K562 (cell line): Measurements from ENCODE around the gene GALE. TPM values are rescaled to one million over a fixed set of nuclear protein-coding genes. Genes with fewer than 3 reads are reported as not detected.
A peak's percentile ranks its signal among the peaks of the same experiment; 100 is the strongest.

ENCODE experiments used
- CXXC5 ChIP-seq: fragments of 250-450 bp; sonication (Bioruptor Pico); IDR thresholded peaks from 2 replicates; pipeline ENCODE4 v1.8.0; 2022; ENCODE audit warnings: inconsistent platforms, mild to moderate bottlenecking, moderate library complexity
- DEAF1 ChIP-seq: fragments of 450-650 bp; formaldehyde crosslinking; IDR thresholded peaks from 2 replicates; pipeline ENCODE4 v1.4.0; 2020; ENCODE audit warnings: mild to moderate bottlenecking, moderate library complexity
- E2F3 ChIP-seq: fragments of 250-450 bp; sonication (Bioruptor Pico); IDR thresholded peaks from 2 replicates; pipeline ENCODE4 v1.4.0; 2020; ENCODE audit warnings: mild to moderate bottlenecking
- HMG20B ChIP-seq: fragments of 250-450 bp; sonication (Bioruptor Pico); IDR thresholded peaks from 2 replicates; pipeline ENCODE4 v1.5.0; 2021; ENCODE audit warnings: mild to moderate bottlenecking
- MBD2 ChIP-seq: sonication (generic); IDR thresholded peaks from 2 replicates; pipeline ENCODE4 v1.6.1; 2016; ENCODE audit warnings: low read depth, borderline replicate concordance
- NFIC ChIP-seq: fragments of 450-650 bp; IDR thresholded peaks from 2 replicates; pipeline ENCODE4 v1.6.1; 2017; ENCODE audit warnings: mild to moderate bottlenecking, inconsistent platforms
- NRF1 ChIP-seq, 2 experiments: fragments of 450-650 bp; IDR thresholded peaks in 1 of 2; conservative IDR thresholded peaks in 1 of 2; 2 replicates each; pipeline ENCODE4 v1.6.1; 2014; ENCODE audit warnings: mild to moderate bottlenecking in 2 of 2
- SNRNP70 ChIP-seq: fragments of 200-400 bp; formaldehyde crosslinking; optimal IDR thresholded peaks from 2 replicates; pipeline ENCODE3; 2017; ENCODE audit warnings: low read depth, low read length
- SUPT5H ChIP-seq: fragments of 450-650 bp; IDR thresholded peaks from 2 replicates; pipeline ENCODE4 v1.6.1; 2016
- TAF1 ChIP-seq: IDR thresholded peaks from 2 replicates; pipeline ENCODE4 v1.6.1; 2011; ENCODE audit warnings: mild to moderate bottlenecking, low read length, moderate library complexity; ENCODE audit not compliant: insufficient read depth, control insufficient read depth, severe bottlenecking; ENCODE audit errors: extremely low read depth
- XRCC5 ChIP-seq: fragments of 200-400 bp; formaldehyde crosslinking; IDR thresholded peaks from 2 replicates; pipeline ENCODE4 v1.6.1; 2017; ENCODE audit warnings: low read depth, mild to moderate bottlenecking, low read length
- ZNF143 ChIP-seq: sonication (generic); formaldehyde crosslinking; IDR thresholded peaks from 2 replicates; pipeline ENCODE4 v1.9.0; 2022; ENCODE audit warnings: mild to moderate bottlenecking, missing genetic modification reagents
- polyA plus RNA-seq, 8 experiments: library from polyadenylated mRNA; depleted of rRNA in 4 of 8; stranded (reverse) in 5 of 8; unstranded in 3 of 8; fragments of >200 nt; fragmentation: Nextera tagmentation in 2 of 8; fragmentation: Illumina TruSeq in 1 of 8; extraction: Ambion mirVana in 2 of 8; extraction: Trizol in 1 of 8; gene quantifications; 2 replicates each; pipeline versions ENCODE4 v1.2.1 to v1.2.3, GENCODE V29; 2011 to 2014; ENCODE audit warnings: inconsistent platforms in 1 of 8, missing spikeins in 1 of 8
- total RNA-seq, 7 experiments: library from RNA; depleted of rRNA in 6 of 7; stranded (reverse); fragments of >200 nt in 6 of 7; fragmentation: Illumina TruSeq in 2 of 7; extraction: Trizol in 2 of 7; gene quantifications; 2 replicates each; pipeline versions ENCODE4 v1.2.1 to v1.2.3, GENCODE V29; 2011 to 2021; ENCODE audit warnings: low replicate concordance in 1 of 7
- TF ChIP-seq, protein P1 (sequence below): sonication (generic); formaldehyde crosslinking; IDR thresholded peaks from 2 replicates; pipeline ENCODE4 v1.9.0; 2022; ENCODE audit warnings: mild to moderate bottlenecking, missing genetic modification reagents
- TF ChIP-seq, protein P2 (sequence below): fragments of 450-650 bp; IDR thresholded peaks from 2 replicates; pipeline ENCODE4 v1.6.1; 2016; ENCODE audit warnings: borderline replicate concordance
- TF ChIP-seq, protein P3 (sequence below): fragments of 250-450 bp; sonication (Bioruptor Pico); IDR thresholded peaks from 2 replicates; pipeline ENCODE4 v1.4.0; 2020
- TF ChIP-seq, protein P4 (sequence below), 2 experiments: IDR thresholded peaks; 2 replicates each; pipeline ENCODE4 v1.6.1; 2011; ENCODE audit warnings: borderline replicate concordance in 1 of 2, control low read depth in 1 of 2, low read depth in 1 of 2, low read length in 1 of 2, mild to moderate bottlenecking in 1 of 2, mixed read lengths in 1 of 2, moderate library complexity in 1 of 2; ENCODE audit not compliant: insufficient read depth in 1 of 2, insufficient read length in 1 of 2, poor library complexity in 1 of 2, severe bottlenecking in 1 of 2; ENCODE audit errors: extremely low read depth in 1 of 2
- TF ChIP-seq, protein P5 (sequence below): fragments of 250-450 bp; sonication (Bioruptor Pico); IDR thresholded peaks from 2 replicates; pipeline ENCODE4 v1.5.0; 2021

The GALE gene
- total and polyA plus RNA-seq, 9 of the 15 experiments (the other 6 are each of a cell fraction or from before 2014, with no cell fraction given): 8.4 to 139 (median 88.3) TPM

DNA sequence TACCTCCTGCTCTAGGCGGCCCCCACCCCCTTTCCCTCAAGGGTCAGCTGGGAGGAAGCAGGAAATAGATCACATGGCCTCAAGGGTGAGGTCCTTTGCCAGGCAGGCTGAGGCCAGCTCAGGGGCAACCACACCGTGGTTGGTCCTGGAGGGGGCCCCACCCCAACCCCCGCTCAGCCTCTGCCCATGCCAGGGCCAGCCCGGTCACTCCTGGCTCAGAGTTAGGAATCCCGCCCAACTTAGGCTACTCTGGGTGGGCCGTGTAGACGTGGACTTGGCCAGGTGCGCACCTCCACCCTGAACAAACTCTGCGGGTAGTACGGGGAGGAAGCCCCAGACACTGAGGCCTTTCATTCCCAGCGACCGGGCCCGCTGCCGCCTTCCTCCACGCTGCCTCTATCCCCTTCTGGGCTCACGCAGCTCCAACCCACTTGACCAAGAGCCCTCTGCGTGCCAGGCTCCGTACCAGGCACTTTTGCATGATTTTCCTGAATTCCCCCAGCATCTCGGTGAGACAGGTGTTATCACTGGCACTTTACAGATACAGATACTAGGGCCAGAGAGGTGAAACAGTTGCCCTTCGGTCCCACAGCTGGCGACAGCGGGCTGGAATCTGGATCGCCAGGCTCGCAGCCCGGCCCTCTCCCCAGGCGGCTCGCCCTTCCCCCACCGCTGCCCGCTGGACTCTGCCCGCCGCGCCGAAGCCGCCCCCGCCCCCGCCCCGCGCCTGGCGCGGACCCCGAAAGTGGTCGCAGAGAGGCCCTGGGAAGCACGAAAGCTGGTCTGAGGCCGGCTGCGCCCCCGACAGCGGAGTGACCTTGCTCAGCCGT is 769 bp downstream of the GALE start (continued):
- 0 out of 2 replicates have a peak, but pooled peaks have one; percentile 36 for TF ChIP-seq XRCC5
- peak; percentile 27; the same call in 1 of the 2 replicates for TF ChIP-seq MBD2
- peak; percentile 62 for TF ChIP-seq TAF1
- TF ChIP-seq, protein P1, sequence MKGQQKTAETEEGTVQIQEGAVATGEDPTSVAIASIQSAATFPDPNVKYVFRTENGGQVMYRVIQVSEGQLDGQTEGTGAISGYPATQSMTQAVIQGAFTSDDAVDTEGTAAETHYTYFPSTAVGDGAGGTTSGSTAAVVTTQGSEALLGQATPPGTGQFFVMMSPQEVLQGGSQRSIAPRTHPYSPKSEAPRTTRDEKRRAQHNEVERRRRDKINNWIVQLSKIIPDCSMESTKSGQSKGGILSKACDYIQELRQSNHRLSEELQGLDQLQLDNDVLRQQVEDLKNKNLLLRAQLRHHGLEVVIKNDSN (CRISPR knock-in tag): peak; percentile 92
- TF ChIP-seq, protein P2, sequence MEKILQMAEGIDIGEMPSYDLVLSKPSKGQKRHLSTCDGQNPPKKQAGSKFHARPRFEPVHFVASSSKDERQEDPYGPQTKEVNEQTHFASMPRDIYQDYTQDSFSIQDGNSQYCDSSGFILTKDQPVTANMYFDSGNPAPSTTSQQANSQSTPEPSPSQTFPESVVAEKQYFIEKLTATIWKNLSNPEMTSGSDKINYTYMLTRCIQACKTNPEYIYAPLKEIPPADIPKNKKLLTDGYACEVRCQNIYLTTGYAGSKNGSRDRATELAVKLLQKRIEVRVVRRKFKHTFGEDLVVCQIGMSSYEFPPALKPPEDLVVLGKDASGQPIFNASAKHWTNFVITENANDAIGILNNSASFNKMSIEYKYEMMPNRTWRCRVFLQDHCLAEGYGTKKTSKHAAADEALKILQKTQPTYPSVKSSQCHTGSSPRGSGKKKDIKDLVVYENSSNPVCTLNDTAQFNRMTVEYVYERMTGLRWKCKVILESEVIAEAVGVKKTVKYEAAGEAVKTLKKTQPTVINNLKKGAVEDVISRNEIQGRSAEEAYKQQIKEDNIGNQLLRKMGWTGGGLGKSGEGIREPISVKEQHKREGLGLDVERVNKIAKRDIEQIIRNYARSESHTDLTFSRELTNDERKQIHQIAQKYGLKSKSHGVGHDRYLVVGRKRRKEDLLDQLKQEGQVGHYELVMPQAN: peak; percentile 71
- no peak for TF ChIP-seq DEAF1 (CRISPR knock-in tag)
- TF ChIP-seq SNRNP70: no peak
- peak; percentile 26 to 30; a peak in 1 of 4 replicates for TF ChIP-seq NRF1 (conservative IDR thresholded peaks at IDR 0.05 in 1 of 2, IDR thresholded peaks at IDR 0.05 in 1 of 2)
- TF ChIP-seq, protein P3, sequence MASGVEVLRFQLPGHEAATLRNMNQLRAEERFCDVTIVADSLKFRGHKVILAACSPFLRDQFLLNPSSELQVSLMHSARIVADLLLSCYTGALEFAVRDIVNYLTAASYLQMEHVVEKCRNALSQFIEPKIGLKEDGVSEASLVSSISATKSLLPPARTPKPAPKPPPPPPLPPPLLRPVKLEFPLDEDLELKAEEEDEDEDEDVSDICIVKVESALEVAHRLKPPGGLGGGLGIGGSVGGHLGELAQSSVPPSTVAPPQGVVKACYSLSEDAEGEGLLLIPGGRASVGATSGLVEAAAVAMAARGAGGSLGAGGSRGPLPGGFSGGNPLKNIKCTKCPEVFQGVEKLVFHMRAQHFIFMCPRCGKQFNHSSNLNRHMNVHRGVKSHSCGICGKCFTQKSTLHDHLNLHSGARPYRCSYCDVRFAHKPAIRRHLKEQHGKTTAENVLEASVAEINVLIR: no peak
- peak; percentile 80 for TF ChIP-seq SUPT5H
- peak; percentile 41; the same call in 1 of the 2 replicates for TF ChIP-seq NFIC
- TF ChIP-seq, protein P4, sequence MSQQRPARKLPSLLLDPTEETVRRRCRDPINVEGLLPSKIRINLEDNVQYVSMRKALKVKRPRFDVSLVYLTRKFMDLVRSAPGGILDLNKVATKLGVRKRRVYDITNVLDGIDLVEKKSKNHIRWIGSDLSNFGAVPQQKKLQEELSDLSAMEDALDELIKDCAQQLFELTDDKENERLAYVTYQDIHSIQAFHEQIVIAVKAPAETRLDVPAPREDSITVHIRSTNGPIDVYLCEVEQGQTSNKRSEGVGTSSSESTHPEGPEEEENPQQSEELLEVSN (IDR thresholded peaks at IDR 0.05; ENCODE audit: borderline replicate concordance in 1 of 2, extremely low read depth in 1 of 2, insufficient read depth in 1 of 2, insufficient read length in 1 of 2, low read depth in 1 of 2, low read length in 1 of 2, poor library complexity in 1 of 2, severe bottlenecking in 1 of 2): peak in 1 of 2 experiments; percentile 74
- peak; percentile 27; the same call in 1 of the 2 replicates for TF ChIP-seq E2F3 (CRISPR knock-in tag)
- TF ChIP-seq, protein P5, sequence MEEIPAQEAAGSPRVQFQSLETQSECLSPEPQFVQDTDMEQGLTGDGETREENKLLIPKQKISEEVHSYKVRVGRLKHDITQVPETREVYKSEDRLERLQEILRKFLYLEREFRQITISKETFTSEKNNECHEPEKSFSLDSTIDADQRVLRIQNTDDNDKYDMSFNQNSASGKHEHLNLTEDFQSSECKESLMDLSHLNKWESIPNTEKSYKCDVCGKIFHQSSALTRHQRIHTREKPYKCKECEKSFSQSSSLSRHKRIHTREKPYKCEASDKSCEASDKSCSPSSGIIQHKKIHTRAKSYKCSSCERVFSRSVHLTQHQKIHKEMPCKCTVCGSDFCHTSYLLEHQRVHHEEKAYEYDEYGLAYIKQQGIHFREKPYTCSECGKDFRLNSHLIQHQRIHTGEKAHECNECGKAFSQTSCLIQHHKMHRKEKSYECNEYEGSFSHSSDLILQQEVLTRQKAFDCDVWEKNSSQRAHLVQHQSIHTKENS (CRISPR knock-in tag): no peak
- peak; percentile 49; the same call in 1 of the 2 replicates for TF ChIP-seq CXXC5 (CRISPR knock-in tag)
- no peak for TF ChIP-seq HMG20B (CRISPR knock-in tag)
- no peak for TF ChIP-seq ZNF143 (CRISPR knock-in tag)
